Central memory CD4-positive, alpha-beta T cell (primary cell): Measurements from ENCODE around the gene EHMT1.
A peak's percentile ranks its signal among the peaks of the same experiment; 100 is the strongest.

Source experiments
- DNase-seq: peaks from one replicate; pipeline ENCODE4 v3.0.0; 2022

The EHMT1 gene

DNA sequence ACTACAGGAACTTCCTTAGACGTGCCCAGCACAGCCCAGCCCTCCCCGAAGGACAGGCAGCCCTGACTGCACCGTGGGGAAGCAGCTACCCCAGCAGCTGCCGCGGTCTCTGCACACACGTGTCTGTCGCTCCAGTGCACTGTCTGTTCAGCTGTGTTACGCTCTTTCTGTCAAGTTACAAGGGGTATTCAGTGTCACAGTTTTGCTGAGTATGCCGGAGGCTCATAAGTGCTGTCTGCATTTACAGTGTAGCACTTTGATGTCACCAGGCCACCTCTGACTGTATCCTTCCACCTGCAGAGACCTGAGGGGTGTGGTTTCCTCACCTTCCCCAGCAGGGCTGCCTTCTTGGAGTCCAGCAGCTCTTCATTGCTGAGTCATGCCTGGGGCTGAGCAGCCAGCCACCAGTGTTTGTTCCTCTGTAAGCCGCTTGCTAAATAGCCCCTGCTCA is 126.8 kb downstream of the EHMT1 start:
- peak; percentile 9 for DNase-seq

DNA sequence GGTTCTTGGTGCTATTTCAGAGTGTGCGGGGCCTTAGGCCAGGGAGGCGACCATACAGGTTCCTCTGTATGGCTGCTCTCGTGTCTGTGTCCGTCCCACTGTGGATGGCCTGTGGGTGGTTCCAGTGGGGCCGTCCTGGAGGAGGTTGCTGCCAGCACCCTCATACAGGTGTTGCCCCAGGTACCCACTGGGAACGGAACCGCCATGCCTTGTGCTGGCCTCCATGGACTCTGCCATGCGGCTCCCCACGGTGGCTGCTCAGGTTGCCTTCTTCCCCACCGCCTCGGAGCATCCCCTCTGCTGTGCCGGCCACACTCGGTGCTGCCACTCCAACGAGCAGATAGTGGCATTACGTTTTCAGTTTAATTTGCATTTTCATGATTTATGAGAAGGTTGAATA is 129.5 kb downstream of the EHMT1 start:
- no peak for DNase-seq

DNA sequence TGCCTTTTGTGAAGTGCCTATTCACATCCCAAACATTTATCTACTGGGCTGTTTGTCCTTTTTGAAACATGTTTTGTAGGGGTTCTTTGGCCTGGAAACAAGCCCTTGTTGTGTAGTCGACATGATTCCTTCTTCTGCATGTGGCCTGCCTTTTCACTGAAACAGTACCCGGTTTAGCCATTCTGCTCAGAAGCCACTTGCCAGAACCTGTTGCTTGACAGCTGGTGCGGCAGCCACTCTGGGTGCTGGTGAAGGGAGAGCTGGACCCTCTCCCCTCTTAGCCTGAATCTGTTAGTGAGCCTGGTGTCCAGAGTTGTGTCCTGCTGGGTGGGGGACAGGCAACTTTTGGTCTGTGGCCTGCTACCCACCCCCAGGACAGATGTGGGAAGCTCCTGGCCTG is 129.9 kb downstream of the EHMT1 start:
- DNase-seq, result no peak

DNA sequence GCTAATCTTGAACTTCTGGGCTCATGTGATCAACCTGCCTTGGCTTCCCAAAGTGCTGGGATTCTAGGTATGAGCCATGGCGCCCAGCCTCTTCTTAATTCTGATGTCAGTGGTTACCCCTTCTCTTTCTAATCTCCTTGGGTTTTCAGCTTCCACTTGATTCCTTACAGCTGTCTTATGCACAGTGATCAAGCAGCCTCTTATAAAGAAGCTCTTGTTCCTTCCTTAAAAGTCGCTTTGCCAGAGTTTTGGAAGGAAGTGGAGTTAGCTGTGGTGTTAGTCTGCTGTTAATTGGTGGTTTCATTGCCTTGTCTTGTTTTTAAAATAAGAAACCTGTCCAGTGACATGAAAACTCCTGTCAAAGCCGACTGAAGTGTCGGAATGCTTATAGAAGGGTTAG is 130.7 kb downstream of the EHMT1 start:
- DNase-seq, result no peak

DNA sequence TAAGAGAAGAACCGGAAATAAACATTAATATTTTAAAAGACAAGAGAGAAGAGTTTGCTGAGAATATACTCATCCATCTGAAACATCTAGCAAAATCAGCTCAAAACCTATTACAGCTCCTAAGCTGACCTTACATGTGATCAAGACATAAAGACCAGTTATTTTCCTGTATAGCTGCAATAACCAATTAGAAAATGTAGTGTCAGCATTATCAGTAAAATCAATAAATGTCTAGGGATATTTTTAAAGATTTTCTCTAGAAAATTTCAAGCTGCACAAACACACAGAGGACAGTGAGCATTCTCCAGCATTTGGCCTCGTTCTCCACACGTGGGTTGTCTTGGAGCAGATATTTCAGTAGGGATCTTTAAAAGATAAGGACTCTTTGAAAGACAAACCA is 131.2 kb downstream of the EHMT1 start:
- DNase-seq, result no peak

DNA sequence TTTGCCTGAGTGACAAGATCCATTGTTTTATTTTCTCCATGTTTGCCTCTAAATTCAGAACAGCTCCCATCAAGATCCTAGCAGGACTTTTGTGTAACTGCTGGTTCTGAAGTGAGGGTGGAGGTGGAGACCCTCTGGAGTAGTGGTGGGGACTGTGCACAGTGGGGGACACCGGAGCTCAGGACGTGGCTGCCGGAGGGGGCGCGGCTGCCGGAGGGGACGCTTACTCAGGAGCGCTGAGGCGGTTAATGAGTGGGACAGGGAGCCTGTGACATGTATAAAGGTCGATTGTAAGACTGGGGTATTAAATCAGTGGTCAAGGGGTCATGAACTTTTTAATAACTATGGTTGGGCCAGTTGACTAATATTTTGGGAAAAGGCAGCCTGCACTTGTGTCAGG is 131.8 kb downstream of the EHMT1 start:
- no peak for DNase-seq

DNA sequence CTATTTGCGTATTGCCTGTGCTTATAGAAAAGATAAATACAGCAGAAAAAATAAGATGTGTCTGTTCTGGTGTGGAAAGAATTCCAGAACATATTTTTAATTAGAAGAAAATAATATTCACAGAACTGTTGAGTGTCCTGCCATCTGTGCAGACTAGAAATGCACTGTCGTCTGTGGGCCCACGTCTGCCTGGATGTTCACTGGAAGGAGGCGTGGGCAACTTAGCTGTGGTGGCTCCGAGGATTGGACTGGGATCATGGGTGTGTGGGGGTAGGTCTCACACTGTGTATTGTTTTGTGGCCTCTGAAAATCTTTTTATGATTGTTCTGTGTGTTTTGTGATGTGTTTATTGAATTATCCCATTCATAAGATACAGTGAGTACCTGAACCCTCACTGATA is 132.8 kb downstream of the EHMT1 start:
- DNase-seq, result no peak

DNA sequence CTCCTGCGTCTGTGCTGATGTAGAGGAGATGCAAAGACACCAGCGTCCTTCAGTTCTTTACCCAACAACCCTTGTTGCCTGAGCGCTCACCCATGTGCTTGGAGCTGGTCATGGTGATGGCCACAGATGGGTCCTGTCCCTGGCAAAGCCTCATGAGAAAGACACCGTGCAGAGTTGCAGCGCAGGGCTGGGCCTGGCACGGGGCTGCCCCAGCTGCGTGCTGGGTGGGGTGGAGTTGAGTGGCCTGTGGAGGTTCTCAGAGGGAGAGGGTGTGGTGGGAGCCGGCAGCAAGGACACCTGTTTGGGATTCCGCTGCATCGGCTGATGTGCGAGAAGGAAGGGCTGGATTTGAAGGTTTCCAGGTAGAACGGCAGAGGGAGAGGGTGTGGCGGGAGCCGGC is 133.6 kb downstream of the EHMT1 start:
- no peak for DNase-seq

DNA sequence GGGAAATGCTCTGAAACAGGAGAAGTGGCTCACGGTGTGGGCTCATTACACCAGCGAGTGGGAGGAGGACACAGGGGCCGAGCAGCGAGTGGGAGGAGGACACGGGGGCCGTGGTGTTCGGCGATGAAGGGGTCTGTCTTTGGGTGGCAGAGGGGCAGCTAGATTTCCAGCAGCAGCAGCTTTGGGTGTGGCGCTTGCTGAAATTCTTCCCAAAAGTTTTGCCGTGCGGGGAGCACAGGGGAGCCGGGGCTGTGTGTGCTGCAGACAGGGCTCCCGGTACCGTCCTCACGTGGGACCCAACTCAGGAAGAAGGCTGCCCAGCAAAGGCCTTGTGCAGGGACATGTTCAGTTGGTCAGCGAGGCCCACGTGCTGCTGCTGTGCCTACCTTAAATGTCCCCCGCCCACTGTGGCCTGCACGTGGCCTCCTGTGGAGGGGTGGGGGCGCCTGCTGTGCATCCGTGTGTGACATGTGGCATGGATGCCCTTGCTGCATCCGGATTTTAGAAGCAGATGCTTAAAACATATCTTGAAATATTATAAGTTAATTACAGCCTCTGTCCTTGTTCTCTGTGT is 134.5 kb downstream of the EHMT1 start:
- no peak for DNase-seq

DNA sequence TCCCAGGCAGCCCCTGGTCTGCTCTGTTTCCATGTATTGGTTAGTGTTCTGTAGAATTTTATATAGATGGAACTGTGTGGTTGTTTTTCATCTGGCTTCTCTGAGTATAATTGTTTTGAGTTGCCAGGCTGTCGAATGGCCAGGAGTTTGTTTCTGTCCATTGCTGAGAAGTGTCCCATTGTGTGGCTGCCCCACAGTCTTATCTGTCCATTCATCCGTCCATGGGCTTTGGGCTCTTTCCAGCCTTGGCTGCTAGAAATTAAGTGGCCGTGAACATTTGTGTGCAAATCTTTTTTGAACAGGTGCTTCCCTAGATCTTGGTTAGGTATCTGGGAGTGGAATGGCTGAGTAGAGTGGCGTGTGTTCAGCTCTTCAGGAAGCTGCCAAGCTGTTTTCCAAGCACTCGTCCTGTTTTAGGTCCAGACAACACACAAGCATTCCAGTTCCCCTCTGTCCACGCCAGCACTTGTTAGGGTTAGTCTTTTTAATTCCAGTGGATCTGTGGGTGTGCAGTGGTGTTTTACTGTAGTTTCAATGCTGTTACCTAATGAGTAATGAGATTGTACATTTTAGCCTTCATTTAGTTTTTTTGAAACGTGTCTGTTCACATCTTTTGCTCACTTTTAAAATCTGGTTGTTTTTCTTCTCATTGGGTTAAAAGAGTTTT is 136.6 kb downstream of the EHMT1 start:
- no peak for DNase-seq

DNA sequence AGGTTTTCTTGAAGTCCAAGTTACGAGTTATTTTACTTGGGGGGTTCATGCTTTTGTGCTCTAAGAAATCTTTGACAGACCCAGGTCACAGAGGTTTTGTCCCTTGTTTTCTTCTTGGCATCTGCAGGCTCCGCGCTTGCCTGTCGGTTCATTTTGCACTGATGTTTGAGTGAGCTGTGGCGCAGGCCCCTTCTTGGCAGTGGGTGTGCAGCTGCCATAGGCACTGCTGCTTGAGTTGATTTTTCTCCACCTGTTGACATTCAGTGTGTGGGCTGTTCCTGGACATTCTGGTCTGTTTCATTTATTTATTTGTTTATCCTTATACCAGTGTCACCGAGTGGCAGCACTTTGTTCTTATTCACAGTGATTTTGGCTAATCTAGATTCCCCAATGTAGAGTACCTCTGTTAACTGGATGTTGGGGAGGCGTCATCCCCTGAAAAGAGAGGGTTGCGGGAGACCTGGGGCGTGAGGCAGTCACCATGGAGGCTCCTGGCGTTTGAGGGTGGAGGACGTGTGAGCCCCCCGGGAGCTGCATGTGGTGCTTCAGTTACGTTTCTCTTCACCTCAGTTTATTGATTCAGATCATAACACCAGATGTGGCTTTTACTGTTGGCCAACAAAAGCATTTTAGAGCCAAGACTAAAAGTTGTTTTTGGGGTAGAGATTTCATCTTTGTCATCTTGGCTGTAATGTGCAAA is 137.4 kb downstream of the EHMT1 start:
- DNase-seq, result no peak

DNA sequence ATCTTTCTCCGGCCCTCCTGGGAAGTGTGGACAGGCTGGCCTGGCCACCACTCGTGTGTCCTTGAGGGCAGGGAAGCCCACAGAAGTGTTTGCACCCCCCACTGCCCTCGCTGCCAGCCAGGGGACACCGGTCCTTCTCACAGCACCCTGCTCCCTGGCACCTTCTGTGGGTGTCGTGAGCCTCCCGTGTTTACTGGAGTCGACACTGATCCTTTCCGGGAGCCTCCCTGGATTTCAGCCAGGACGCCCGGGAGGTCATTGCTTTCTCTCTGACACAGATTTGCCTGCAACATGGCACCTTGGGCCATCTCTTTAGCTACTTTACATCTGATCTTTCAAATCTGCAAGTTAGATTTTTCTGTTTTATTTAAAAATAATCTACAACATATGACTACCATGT is 138.3 kb downstream of the EHMT1 start:
- no peak for DNase-seq

DNA sequence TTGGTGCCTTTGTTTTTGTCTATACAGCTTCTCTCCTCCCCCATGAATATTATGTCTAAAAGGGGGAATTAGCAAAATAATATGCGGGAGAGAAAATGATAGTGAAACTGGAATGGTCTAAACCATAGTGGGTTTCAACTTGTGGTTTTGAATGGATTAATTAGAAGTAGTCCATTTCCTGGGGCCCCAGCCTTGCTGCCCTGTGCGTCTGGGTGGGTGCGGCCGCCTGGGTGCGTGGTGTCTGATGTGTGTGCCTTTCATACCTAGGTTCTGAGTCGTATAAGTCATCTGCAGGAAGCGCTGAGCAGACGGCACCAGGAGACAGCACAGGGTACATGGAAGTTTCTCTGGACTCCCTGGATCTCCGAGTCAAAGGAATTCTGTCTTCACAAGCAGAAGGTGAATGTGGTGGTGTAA is 138.8 kb downstream of the EHMT1 start:
- DNase-seq, result peak; percentile 38

DNA sequence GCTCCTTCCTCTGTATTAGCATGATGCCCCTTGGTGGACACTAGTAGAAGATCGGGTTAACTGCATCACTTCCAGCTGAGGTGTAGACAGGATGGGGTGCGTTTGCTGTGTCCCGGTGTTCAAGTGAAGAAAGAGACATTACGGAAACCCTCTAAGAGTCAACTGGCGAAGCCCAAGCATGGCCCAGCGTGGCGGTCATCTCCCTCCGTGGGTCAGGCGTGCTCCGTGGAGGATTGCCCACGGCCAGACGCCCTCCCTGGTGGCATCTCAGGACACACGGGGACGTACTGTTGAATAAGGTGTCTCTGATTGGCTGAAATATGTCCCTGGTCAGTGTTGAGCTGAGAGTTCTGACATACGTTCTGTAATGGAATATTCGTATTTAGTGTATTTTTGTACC is 139.3 kb downstream of the EHMT1 start:
- DNase-seq, result no peak

DNA sequence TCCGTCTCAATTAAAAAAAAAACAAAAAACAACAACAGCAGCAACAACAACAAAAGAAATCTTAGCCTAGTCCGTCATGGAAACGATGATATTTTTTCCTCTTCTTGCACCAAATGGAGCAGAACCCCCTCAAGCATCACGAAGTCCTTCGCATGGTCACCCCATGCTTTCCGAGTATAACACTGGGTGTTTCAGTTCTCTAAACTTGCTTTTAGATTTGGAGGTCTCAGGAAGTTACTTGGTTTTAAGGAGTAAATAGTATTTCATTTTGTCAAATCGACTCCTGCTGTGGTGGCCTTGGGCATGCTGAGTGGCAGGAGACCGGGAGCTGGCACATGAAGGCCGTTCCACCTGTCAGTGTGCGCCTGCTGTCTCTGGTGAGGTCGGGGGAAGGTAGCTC is 140.3 kb downstream of the EHMT1 start:
- no peak for DNase-seq

DNA sequence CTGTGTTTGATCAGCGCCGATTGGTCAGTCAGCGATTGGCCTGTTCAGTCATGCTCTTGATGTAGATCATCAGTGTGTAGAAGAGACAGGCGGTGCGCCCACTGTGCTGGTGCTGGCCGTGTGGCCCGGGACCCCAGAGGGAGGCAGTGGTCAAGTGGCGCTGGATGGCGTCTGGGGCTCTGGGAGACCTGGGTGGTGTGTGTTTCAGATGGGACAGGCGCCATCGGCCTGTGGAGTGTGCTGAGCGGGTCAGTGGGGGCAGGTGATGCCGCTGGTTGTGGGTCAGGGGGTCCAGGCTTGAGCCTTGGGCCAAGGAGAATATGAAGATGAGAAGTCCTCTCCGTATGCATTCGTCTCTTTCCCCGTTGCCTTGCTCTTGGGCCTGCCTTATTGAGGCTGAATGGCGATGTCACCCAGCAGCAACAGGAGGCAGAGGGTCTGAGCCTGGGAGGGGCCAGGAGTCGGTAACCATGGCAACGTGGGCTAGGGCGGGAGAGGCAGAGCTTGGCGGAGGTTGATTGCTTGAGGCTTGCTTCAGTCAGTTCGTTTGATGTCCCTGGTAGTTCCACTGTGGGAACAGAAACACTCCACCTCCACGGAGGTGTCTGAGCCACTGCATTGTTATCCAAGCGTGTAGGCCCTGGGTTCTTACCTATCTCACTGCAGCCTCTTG is 141.0 kb downstream of the EHMT1 start:
- no peak for DNase-seq

DNA sequence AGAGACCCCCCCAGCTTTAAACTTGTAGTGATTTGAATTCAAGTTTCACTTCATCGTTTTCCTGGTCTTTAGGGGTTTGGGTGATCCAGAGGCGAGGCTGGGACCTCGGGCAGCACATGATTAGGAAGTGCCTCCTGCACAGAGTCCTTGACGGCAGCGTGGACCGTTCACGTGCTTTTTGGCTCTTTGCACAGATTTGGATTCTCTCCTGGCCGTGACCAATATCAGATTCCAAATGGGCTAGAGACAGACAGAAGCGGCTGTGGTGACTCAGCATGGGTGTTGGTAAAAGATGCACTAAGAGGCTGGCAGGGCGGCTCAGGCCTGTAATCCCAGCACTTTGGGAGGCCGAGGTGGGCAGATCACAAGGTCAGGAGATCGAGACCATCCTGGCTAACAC is 141.6 kb downstream of the EHMT1 start:
- no peak for DNase-seq

DNA sequence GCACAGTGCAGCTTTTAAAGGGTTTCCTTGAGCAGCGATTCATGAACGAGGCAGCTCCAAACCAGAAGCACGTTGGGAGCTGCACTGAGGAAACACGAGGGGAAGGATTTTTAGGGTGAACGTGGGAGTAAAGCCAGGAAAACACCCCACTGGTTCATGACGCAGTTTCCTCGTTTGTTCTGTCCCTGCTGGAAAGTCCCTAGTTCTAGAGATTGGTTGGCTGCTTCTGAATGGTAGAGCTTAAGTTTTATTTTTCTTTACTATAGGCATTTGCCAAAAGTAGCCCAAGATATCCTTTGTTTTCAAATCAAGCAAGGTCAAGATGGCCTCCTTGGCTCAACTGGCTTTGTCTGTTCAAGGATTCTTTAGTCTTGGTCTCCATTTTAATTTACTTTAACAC is 142.2 kb downstream of the EHMT1 start:
- peak; percentile 31 for DNase-seq

DNA sequence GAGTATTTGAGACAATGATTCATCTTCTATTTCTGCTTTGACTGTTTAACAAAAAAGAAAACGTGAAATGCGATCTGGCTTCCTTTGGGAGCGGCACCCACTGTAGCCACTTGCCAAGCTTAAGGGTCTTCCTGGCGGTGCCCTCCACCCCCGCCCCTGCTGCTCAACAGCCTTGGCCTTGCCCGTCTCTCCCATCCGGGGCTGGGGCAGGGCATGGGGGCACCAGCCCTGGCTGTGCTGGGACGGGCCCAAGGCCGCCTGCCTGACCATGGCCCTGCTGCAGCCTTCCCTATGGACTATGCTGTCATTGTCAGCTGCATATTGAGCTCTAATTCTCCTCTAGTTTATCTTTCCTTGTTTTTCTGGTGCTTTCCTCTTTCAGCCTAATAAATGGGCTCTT is 143.0 kb downstream of the EHMT1 start:
- no peak for DNase-seq

DNA sequence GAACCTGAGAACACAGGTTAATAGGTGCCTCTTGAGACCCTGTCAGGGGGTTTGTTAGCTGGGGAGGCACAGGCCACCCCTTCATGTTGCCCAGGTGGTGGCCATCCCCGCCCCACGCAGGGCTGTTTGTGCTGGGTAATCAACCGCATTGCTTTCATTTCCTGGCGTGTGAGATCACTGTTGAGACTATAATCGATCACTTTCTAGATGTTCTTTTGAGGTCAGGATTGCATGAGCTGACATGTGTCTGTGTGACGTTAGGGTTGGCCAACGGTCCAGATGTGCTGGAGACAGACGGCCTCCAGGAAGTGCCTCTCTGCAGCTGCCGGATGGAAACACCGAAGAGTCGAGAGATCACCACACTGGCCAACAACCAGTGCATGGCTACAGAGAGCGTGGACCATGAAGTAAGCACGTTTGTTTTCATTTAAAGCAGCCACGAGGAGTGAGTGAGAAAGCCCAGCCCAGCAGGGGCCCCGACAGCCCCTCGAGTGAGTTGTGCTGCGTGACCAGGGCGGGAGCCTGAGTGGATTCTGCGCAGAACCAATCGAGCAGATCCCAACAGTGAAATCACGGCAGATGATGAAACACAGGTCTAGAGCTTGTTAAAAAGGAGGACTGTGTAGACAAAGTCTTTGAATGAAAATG is 143.7 kb downstream of the EHMT1 start:
- DNase-seq, result no peak

DNA sequence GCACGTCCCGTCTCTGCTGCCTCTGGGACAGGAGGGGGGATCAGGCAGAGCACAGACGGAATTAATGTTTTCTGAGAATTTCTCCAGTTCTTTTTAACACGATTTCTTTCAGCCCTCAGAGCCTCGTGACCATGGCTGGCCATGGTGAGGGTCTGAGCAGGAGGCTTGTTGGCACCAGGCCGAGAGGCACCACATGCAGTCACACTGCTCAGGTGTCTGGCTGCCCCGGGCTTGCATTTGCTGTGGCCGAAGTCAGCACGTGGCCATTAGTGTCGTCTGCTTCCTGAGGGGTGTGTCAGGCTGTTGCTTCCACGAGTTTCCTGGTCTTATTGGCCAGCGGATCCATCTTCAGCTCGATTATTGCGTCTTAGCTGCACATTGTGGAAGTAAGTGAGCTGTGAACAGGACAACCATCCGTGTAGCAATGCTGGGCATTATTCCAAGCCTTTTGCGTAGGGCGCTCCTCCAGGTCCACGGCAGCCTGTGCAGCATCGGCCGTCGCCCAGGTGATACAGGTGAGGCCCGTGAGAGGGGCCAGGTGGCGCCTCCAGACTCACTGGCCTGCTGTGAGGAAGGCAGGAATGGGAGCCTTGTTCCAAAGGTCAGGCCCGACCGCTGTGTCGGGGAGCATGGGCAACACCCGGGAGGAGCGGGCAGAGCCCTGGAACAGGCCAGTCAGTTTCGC is 144.6 kb downstream of the EHMT1 start:
- DNase-seq, result no peak

DNA sequence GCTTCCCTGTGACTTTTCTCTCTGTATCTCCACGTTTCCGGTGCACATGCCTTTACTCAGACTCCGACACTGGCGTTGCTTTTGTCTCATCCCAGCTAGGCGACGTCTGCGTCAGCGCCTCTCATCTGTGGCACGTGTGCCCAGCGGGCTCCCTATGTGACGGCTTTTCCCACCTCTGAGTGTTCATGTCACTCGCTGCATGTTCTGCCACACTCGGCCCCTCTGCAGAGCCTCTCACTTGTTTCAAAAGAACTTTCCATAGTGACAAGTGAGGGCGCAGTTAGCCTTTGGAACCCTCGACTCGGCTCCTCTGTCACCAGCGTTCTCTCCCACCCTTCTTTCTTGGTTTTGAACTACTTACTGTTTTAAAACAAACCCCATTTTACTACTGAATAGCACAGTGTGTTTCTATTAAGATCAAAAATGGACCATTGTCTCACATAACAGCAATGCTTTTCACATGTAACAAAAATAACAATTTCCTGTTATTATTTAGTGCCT is 145.4 kb downstream of the EHMT1 start:
- no peak for DNase-seq

DNA sequence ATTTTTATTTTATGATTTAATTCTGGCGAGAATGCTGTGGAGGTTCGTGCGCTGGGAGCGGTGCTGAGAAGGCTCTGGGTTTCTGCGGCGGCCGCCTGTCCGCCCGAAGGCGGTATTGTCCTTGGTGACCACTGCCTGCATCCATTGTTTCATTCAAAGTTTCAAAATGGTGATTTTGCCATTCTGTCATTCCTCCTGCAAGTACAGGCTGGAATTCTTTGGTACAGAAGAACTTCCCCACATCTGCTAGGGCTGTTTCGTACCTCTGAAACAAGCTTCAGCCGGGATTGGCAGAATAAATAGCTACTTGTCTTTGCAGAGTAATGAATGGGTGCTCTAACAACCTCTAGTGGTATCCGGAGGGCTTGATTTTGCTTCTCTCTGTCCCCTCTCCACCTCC is 146.2 kb downstream of the EHMT1 start:
- no peak for DNase-seq
